Stimulated activated CD8-positive, alpha-beta memory T cell treated with anti-CD3 and anti-CD28 coated beads, Interleukin-4, amount 100 ng/mL, for 4 hours (primary cell): Measurements from ENCODE around the gene TNFRSF4.

Source experiments
- DNase-seq, 2 donors: peaks; one replicate each; pipeline ENCODE4 v3.0.0-alpha.2; 2020; ENCODE audit warnings: low read depth in 2 of 2, low spot score in 1 of 2

Gene TNFRSF4

DNA sequence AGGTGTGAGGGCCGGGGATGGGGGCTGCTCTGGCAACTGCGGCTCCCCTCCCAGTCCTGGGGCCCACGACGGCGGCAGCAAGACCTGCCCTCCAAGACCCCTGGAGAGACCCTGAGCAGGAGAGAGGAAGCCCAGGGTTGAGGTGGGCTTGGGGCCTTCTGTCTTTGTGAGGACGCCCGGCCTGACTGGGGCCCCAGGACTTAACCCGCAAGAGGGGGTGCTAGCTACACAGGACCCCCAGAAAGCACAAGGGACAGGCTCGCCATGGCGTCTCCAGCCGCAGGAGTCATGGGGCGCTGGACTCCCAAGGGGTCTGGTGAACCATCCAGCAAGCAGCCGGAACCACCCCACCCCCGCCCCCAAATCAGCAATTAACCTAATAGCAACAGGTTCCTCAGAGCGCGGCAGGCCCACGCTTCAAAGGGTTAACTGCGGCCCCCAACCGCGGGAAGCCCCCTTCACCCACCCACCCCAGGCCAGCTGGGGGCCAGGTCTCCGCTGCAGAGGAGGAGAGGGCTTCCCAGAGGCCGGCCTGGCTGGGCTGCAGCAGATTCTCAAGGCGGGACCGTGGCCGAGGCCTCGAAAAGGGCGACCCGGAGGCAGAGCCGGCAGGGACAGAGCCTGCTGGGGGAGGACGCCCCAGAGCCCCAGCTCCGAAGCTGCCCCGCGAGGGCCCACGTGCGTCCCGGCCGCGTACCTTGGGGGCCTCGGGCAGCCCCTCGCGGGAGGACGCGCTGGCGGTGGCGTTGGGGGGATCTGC is 32.0 kb upstream of the TNFRSF4 start:
- DNase-seq = no peak

DNA sequence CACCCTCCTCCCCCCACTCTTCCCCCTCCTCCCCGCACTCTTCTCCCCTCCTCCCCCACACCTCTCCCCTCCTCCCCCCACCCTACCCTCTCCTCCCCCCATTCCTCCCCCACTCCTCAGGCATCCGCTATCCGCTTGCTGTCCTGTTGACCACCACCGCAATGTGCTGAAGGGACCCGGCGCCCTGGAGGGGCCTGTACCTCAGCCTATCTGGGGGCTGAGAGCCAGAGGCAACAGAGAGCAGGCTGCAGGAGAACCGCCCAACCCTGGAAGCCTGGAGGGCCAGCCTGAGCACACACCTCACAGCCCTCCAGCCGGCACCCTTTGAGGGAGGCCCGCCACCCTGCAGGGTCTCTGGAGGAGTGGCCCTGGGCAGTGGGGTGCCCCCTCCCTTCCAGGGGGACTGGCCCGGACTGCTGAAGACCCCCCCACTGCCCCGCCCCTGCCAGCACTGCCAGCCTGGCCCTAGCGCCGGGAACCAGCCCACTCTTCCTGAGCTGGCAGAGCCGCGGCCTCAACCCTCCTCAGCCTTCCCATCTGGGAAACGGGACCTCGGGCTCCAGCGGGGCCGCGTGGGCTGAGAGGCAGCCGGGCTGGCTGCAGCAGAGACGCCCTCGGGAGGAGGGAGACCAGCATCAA is 31.3 kb upstream of the TNFRSF4 start:
- no peak for DNase-seq

DNA sequence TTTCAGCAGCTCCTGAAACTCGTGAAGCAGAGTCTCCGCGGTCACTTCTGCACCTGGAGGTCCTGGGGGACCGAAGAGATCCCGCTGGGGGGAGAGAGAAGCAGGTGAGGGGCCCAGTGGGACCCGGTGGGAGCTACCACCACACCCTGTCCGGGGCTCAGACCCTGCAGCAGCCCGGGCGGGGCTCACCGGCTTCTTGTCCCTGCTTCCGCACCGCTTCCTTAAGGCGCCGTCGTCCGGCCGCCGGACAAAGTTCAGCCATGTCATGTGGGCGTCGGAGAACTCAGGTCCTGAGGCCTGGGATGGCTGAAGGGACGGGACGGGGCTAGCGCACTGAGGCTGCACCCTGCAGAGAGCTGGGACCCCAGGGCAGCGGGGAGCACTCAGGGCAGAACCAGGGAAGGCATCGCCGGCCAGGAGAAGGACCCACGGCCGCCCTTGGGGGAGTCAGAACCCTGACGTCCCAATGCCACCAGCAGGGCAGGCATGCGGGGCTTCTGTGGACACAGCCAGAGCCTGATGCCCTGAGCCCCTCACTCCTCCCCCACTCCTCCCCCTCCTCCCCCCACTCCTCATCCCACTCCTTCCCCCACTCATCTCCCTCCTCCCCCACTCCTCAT is 30.3 kb upstream of the TNFRSF4 start:
- no peak for DNase-seq

DNA sequence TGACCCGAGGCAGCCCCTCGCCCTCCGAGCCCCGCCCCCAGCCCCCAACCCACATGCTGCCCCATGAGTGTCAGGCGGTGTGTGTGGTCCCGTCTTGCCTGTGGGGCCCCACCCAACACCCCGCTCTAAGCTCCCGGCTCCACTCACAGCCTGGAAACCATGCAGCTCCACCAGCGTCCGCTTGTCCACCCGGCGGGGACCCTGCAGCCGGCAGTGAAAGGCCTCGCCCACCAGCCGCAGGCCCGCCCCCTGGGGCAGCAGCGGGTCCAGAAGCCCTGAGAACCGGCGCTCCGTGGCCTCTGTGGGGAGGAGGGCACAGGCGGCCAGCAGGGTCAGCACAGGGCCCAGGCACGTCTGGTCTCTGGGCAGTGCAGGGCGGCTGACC is 29.8 kb upstream of the TNFRSF4 start:
- DNase-seq = no peak

DNA sequence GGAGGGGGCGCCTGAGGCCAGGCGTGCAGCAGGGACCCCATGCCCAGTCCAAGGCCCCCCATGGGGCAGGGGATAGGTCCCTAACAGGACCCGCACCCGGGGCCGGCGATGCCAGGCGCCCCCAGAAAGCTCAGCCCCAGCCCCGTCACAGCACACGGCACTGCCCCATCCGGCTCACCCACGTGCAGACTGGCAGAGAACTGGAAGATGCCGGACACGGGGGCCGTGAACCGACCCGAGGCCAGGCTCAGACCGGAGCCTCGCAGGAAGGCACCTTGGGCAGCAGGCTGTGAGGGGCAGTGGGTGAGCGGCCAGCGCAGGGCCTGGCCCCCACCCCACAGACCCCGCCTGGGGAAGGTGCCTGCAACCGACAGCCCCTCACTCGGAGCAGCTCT is 29.3 kb upstream of the TNFRSF4 start:
- DNase-seq = no peak

DNA sequence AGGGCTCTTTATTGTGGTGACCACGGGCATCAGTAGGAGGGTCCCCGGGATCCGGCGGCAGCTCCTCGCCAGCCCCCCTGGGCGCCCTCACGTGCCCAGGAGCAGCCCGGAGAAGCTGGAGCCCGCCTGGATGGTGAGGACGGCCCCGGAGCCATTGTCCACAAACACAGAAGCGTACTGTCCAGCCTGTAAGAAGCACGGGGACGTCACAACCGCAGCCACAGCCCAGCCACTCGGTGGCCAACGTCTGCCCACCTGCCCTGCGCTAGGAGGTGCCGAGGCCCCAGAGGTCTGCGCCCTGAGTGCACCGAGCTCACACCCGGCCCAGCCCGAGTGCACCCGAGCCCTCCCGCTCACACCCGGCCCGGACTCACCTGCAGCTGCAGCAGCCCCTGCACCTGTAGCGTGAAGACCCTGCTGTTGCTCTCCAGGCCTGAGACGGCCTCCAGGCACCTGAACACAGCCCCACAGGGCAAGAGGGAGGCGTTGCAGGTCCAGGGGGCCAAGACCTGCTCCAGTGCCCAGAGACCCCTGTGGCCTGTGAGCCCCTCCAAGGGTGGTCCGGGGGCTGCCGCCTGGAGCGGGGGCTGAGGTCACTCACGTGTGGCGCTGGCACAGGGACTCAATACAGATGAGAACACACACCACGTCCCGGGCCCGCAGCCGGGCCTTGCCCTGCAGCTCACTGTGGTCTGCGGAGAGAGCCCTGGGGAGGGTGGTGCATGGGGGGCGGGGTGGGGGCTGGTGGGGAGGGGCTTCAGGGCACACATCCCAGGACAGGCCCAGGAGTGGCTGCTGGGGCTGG is 28.7 kb upstream of the TNFRSF4 start:
- no peak for DNase-seq

DNA sequence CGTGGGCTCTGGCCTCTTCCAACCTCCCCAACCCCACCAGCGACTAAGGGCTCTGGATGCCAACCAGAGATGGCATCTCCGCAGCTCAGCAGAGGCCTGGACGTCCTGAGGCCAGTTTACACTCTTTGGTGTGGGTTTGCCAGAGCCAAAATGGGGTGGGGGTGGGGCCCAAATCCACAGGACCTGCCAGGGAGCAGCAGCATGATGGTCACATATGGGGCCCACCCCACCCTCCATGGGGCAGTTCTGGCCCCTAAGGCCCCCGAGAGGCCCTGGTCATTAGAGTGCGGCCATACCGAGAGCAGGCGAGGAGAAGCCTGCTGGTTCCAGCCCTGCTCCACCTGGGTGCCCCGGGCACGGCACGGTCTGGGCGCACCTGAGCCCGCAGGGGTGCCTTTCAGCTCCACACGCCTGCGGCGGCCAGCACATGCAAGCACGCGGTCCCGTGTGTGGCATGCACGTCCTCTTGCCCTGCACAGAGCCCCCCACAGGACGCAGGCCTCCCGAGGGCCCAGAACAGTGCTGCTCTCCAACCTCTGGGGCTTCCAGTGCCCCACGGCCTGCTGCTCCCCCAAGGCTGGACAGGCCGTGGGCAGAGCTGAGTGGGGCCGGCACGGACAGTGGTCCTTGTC is 27.8 kb upstream of the TNFRSF4 start:
- DNase-seq = no peak

DNA sequence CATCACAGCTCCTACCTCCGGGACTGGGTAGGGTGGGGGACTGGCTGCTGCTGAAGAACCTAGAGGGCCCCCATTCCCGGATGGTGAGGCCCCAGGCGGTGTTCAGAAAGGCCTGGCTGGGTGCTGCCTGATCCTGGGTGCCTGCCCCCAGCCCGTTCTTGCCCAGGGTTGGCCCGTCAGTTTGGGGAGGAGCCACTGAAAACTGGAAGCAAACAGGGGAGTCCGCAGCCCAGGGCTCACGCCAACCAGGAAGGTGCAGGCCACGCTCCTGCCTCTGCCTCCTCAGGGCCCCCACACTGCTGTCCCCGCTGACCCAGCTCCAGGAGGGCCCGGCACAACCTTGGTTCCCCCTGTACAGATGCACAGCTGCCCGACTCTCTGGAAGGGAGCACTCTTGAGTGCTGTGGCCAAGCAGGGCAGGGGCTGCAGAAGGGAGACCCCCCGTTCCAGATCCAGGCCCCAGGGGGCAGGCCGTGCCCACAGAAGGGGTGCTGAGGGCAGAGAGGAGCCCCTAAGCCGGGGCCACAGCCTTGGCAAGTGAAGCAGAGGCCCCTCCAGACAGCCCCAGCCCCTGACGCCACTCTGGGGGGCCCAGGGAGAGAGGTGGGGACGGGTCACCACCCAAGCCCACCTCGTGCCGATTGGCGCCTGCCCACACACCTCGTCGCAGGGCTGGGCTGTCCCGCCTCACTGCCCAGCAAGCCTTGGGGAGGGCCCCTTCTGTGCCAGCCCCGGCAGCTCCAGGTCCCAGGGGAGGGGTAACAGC is 27.1 kb upstream of the TNFRSF4 start:
- DNase-seq = no peak

DNA sequence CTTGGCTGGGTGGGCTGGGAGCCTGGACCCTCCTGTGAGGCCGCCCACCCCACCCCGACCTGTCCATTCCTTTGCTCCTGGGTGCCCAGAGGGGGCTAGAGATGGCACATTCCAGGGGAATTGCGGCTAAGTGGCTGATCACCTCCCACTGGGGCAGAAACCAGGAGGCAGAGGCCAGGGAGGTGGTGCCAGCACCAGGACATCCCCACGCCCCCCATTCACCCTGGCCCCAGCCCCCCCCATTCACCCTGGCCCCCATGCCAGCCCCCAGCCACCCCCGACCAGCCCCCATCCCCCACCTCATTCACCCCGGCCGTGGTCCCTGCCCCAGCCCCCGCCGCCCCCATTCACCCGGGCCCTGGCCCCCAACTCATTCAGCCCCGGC is 26.4 kb upstream of the TNFRSF4 start:
- DNase-seq = no peak

DNA sequence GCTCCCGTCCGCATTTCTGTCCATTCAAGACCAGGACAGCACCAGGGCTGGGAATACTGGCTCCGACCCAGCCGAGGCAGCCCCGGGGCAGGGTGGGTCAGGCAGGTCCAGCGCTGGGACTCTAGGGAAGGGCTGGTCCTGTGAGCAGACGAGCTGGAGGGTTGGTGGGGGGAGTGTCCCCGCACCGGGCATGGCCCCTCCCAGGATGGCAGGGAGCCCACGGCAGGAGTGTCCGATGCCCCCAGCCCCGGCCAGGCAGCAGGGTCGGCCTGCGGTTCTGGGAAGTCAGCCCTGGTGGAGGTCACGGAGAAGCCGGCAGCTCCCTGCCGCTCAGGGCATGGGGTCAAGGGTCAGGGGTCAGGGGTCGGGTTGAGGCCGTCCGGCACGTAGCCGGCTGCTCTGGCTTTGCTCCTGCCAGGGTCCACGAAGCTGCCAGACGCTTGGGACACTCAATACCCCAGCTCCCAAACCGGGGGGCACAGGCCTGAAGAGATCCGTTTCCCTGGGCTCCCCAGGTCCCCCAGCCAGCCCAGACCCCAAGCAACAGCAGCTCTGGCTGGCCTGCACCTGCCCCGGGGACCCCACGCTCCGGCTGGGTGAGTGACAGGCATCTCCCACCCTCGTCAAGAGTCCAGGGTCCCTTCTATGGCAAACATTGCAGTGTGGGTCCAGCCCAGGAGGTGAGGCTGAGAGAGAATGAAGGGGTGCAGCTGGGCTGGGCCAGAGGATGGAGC is 25.8 kb upstream of the TNFRSF4 start:
- no peak for DNase-seq

DNA sequence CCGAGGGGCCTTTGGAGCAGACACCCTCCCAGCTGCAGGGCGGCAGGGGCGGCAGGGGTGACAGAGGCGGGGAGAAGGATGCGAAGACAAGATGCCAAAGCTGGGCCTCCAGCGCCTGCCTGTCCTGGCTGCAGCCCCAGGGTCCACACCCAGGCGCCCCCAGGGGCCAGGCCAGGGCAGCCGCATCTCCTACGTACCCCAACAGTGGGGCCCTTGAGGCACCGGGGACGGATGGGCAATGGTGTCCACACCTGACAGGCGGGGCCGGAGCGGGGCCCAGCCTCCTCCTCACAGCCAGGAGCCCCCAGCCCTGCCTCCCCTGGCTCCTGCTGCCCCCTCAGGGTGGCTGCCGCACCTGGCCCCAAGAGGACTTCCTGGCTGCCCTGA is 25.3 kb upstream of the TNFRSF4 start:
- DNase-seq = no peak

DNA sequence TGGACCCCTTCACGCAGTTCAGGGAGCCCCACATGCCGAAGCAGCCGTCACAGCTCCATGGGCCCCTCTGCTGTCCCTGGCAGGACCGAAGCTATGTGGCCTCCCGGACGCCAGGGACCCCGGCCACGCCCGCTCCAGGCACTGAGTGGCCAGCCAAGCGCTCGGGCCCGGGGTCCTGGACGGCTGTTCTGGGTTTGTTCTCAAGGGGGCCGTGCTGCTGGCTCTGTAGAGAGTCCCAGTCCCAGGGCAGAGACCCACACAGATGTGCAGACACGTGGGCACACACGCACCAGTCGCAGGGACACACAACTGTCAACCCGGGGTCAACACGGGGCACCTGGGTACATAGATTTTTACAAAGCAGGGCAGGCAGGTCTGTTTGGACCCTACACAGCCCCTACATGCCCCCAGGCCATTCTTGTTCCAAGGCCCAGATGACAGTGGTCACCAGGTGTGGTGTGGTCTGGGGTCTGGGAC is 24.8 kb upstream of the TNFRSF4 start:
- DNase-seq = no peak

DNA sequence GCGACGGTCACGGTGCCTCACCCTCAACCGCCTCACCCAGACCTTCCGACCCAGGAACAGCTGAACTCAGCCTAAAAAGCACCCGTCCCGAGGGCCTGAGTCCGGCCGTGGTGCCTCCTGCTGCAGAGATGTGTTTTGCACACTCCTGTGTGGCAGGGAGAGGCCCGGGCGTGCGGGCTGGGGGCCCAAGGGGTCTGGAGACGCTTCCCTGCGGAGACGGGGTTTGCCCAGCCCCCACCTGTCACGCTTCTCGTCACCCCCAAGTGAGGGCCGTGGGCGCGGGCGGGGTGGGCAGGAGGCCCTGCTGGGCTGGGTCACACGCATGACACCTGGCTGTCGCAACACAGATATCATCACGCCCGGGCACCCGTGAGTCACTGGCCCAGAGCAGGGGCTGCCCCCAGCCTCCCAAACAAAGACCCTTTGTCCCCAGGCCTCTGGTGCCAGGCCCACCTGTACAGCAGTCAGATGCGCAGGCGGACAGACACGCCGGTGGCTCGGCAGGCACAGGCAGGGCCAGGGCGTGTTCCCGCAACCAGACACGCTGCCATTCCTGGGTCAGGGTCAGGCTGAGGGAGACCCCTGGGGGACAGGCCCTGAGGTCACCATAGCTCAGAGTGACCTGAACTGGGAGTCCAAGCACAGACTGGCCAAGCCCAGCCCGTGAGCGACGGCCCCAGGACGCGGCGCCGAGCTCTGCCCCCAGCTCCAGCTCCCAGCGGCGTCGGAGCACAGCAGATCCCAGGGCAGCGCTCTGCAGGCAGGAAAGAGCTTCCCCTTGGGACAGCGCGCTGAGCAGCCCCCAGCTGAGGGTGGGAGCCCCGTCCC is 24.1 kb upstream of the TNFRSF4 start:
- DNase-seq = no peak

DNA sequence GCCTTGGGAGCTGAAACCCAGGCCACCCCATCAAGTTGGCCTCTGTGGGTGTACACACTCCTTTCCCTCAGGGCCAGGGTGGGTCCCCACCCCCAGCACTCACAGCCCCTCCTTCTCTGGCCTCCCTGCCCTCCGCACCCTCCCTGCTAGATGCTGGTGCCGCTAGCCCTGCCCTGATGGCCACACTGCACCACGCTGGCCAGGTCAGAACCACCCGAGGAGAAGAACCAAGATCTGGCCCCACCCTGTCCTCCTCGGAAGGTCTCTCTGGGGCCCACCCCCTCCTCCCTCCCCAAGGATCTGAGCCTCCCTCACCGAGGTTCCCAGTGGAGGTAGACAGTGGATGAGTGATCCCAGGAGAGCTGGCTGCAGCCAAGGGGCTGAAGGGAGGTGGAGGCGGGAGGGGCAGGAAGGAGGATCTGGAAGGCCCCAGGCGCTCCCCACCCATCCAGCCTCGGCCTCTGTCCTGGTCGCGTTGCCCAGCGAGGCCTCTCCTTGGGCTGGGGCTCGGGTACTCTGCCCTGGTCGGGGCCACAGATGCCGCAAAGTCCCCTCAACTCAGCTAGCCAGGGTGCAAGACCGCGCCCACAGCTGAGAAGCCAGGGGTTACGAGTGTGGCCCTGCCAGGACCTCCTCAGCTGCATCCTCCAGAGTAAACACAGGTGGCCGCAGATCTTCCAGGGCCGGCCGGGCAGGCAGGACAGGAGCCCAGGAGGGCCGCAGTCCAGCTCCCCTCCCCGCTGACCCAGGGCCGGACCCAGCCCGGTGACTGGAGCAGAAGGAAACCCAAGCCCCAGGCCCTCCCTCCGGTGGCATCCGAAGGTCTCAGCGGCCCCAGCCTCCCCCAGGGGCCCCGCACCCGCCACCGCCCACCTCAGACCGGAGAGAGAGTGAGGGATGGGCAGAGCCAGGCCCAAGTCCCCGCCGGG is 23.3 kb upstream of the TNFRSF4 start:
- DNase-seq = no peak

DNA sequence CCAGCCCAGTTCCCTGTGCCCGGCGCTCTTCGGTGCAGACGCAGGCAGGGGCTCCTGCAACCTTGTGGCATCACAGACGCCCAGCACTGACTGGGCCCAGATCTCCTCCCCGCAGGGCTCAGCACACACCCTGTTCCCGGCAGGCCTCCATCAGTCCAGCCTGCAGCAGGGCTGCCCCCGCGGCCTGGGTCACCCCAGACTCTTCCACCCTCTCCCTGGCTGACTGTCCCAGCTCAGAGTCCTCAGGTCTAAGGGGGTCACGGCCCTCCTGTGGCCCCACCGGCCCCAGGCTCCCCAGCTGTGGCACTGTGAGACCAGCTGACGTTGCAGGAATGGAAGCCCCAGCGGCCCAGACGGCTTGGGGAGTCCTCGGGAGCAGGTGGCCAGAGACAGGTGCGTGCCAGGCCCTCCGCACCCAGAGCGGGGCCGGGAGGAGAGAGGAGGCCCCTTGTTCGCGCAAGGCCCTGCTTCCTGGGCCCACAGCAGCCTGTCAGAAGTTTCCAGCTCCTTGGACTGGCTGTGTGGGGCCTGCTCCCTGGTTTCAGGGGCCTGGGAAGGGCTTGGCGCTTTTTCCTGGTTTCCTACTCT is 22.3 kb upstream of the TNFRSF4 start:
- no peak for DNase-seq

DNA sequence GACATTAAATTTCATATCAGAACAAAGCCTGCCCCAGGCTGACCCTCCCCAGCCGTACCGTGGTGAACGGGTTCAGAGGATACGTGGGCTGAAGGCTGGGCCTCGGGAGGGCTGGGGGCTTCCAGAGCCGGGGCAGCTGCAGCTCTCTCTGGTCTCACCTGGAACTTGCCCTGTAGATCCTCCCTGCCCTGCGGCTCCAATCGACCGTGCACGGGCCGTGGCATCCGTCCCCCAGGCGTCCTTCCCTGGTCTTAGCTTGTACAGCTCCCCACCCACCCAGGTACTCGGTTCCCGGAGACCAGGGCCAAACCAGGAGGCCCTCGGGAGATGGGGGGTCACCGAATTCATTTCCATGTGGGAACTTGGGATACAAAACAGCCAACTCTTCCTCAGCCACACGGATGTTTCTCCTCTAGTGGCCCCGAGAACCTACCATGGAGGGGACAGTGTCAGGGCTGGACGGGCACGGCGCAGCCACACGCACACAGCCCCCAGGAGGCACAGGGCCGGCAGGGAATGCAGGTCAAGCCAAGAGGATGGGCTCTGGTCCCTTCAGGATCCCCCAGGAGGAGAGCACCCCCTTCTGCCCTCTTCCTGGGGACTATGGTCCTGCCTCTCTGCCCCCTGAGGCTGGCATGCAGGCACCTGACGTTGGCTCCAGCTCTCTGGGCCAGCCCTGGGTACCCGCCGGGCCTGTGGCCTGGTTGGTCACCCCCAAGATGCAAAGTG is 21.2 kb upstream of the TNFRSF4 start:
- DNase-seq = no peak
